ENCODE data around the gene ARID4A. TPM values are rescaled to one million over a fixed set of nuclear protein-coding genes. Genes with fewer than 3 reads are reported as not detected.
"Not testable (repeated sequence)": the region's sequence is repeated elsewhere in the genome, so short reads cannot be mapped to it uniquely, and the experiment has no call there.

ARID4A gene
- total RNA-seq, 1 experiment from 2014 or later = 19.0 TPM

GRCh38 chr14:58331111-58331510, 32.8 kb downstream of the ARID4A start:
- no peaks in the 10 kb centered on the region for H3K27me3 Mint-ChIP-seq (ENCODE audit: insufficient read depth, unreplicated experiment)
- no peak for TF ChIP-seq CTCF (IDR thresholded peaks at IDR 0.05; ENCODE audit: unreplicated experiment)
- DNase-seq (ENCODE audit: unreplicated experiment) = peak; percentile 95
- ChIA-PET POLR2A (interaction anchor here (0.7 to 1.9 kb wide), 2 partner anchors 33 to 734 kb away, joined by 3 to 11 read pairs; partner anchors contain the start of gene ARID4A), CTCF (no interaction called here)
- H3K9me3 Mint-ChIP-seq (ENCODE audit: unreplicated experiment) = no peaks in the 10 kb centered on the region
- no peak overlapping the region for H3K4me3 Mint-ChIP-seq (ENCODE audit: unreplicated experiment)
- H3K36me3 Mint-ChIP-seq (ENCODE audit: insufficient read depth, unreplicated experiment) = peaks cover 44% of the 10 kb centered on the region
- H3K4me1 Mint-ChIP-seq (ENCODE audit: insufficient read depth, unreplicated experiment) = peaks cover 10% of the 10 kb centered on the region
- peak overlapping the region; percentile 81 for H3K27ac Mint-ChIP-seq (ENCODE audit: low read depth, unreplicated experiment)
- intact Hi-C loops (cut with micrococcal nuclease) = no loop called here
- no TSS peak for BruUV-seq (replicated peaks)

- Mint-ChIP-seq H3K9me3 (ENCODE audit: unreplicated experiment) (no peaks in the 10 kb centered on the region), H3K27me3 (ENCODE audit: insufficient read depth, unreplicated experiment) (no peaks in the 10 kb centered on the region), H3K4me3 (ENCODE audit: unreplicated experiment) (no peak overlapping the region), H3K27ac (ENCODE audit: low read depth, unreplicated experiment) (no peak overlapping the region), H3K4me1 (ENCODE audit: insufficient read depth, unreplicated experiment) (peaks cover 10% of the 10 kb centered on the region), H3K36me3 (ENCODE audit: insufficient read depth, unreplicated experiment) (peaks cover 42% of the 10 kb centered on the region)
- ChIA-PET POLR2A (interaction anchor here (0.9 to 1.9 kb wide), 2 partner anchors 35 to 95 kb away, joined by 3 to 11 read pairs; partner anchors contain the start of genes ARID4A, KIAA0586 and TIMM9), CTCF (no interaction called here)
- intact Hi-C loops (cut with micrococcal nuclease) = no loop called here
- BruUV-seq (replicated peaks) = no TSS peak
- no peak for DNase-seq (ENCODE audit: unreplicated experiment)
- no peak for TF ChIP-seq CTCF (IDR thresholded peaks at IDR 0.05; ENCODE audit: unreplicated experiment)
Measured at GRCh38 chr14:58332561-58332960, 34.2 kb downstream of the ARID4A start.

GRCh38 chr14:58339666-58340065, 41.3 kb downstream of the ARID4A start:
- H3K4me1 Mint-ChIP-seq (ENCODE audit: insufficient read depth, unreplicated experiment); intact Hi-C loops (cut with micrococcal nuclease); H3K27me3 Mint-ChIP-seq (ENCODE audit: insufficient read depth, unreplicated experiment); POLR2A ChIA-PET; H3K9me3 Mint-ChIP-seq (ENCODE audit: unreplicated experiment); BruUV-seq (replicated peaks); H3K27ac Mint-ChIP-seq (ENCODE audit: low read depth, unreplicated experiment); H3K4me3 Mint-ChIP-seq (ENCODE audit: unreplicated experiment); DNase-seq (ENCODE audit: unreplicated experiment); CTCF ChIA-PET: not testable (repeated sequence)
- peaks cover 25% of the 10 kb centered on the region for H3K36me3 Mint-ChIP-seq (ENCODE audit: insufficient read depth, unreplicated experiment)

GRCh38 chr14:58341152-58341748, 42.9 kb downstream of the ARID4A start:
- no peak overlapping the region for H3K27ac Mint-ChIP-seq (ENCODE audit: low read depth, unreplicated experiment)
- no peaks in the 10 kb centered on the region for H3K4me1 Mint-ChIP-seq (ENCODE audit: insufficient read depth, unreplicated experiment)
- no TSS peak for BruUV-seq (replicated peaks)
- no peak overlapping the region for H3K4me3 Mint-ChIP-seq (ENCODE audit: unreplicated experiment)
- no peaks in the 10 kb centered on the region for H3K9me3 Mint-ChIP-seq (ENCODE audit: unreplicated experiment)
- no peak for TF ChIP-seq CTCF (IDR thresholded peaks at IDR 0.05; ENCODE audit: unreplicated experiment)
- peaks cover 41% of the 10 kb centered on the region for H3K36me3 Mint-ChIP-seq (ENCODE audit: insufficient read depth, unreplicated experiment)
- DNase-seq (ENCODE audit: unreplicated experiment) = no peak
- ChIA-PET POLR2A (interaction anchor here (0.6 to 0.9 kb wide), 3 partner anchors 11 to 1067 kb away, joined by 3 to 4 read pairs (median 3); no protein-coding TSS in a partner anchor), CTCF (interaction anchor here (1.5 kb wide), 1 partner anchor 21 kb away, joined by 4 read pairs; no protein-coding TSS in a partner anchor)
- no peaks in the 10 kb centered on the region for H3K27me3 Mint-ChIP-seq (ENCODE audit: insufficient read depth, unreplicated experiment)
- intact Hi-C loops (cut with micrococcal nuclease) = no loop called here

- H3K27me3 Mint-ChIP-seq (ENCODE audit: insufficient read depth, unreplicated experiment); H3K27ac Mint-ChIP-seq (ENCODE audit: low read depth, unreplicated experiment); intact Hi-C loops (cut with micrococcal nuclease); BruUV-seq (replicated peaks); POLR2A ChIA-PET; H3K4me3 Mint-ChIP-seq (ENCODE audit: unreplicated experiment); H3K9me3 Mint-ChIP-seq (ENCODE audit: unreplicated experiment); DNase-seq (ENCODE audit: unreplicated experiment); H3K4me1 Mint-ChIP-seq (ENCODE audit: insufficient read depth, unreplicated experiment): not testable (repeated sequence)
- peaks cover 64% of the 10 kb centered on the region for H3K36me3 Mint-ChIP-seq (ENCODE audit: insufficient read depth, unreplicated experiment)
- CTCF ChIA-PET = interaction anchor here (0.6 kb wide), 1 partner anchor 14 kb away, joined by 6 read pairs; no protein-coding TSS in a partner anchor
Measured at GRCh38 chr14:58343535-58343934, 45.2 kb downstream of the ARID4A start.
